HG03565 (cell line): ENCODE measurements around the gene RBM6.
"Not testable (repeated sequence)": the region's sequence is repeated elsewhere in the genome, so short reads cannot be mapped to it uniquely, and the experiment has no call there.

Experiments
- ATAC-seq: cut with Tn5 transposase; IDR thresholded peaks from one replicate; pipeline ENCODE4 v1.9.1; 2021; ENCODE audit warnings: mild to moderate bottlenecking, moderate library complexity; ENCODE audit not compliant: unreplicated experiment

RBM6 gene

GRCh38 chr3:49912881-49913281 is 27.1 kb upstream of the RBM6 start:
- ATAC-seq = no peak

DNA sequence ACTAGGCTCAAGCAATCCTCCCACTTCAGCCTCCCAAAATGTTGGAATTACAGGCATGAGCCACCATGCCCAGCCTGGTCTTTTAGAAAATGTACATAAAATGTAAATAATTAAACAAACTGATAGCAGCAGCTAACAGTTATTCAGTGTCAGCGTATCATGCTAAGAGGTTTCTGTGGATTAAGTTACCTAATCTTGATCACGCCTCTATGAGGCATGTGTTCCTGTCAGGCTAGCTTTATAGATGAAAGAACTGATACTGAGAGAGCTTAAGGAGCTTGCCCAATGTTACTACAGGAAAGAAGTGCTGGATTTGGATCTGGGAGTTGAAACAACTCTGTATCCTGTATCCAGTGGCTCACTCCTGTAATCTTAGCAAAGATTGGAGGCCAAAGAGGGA is 25.0 kb upstream of the RBM6 start:
- no peak for ATAC-seq

- ATAC-seq = no peak
Observed at GRCh38 chr3:49916686-49917085, 23.3 kb upstream of the RBM6 start.

DNA sequence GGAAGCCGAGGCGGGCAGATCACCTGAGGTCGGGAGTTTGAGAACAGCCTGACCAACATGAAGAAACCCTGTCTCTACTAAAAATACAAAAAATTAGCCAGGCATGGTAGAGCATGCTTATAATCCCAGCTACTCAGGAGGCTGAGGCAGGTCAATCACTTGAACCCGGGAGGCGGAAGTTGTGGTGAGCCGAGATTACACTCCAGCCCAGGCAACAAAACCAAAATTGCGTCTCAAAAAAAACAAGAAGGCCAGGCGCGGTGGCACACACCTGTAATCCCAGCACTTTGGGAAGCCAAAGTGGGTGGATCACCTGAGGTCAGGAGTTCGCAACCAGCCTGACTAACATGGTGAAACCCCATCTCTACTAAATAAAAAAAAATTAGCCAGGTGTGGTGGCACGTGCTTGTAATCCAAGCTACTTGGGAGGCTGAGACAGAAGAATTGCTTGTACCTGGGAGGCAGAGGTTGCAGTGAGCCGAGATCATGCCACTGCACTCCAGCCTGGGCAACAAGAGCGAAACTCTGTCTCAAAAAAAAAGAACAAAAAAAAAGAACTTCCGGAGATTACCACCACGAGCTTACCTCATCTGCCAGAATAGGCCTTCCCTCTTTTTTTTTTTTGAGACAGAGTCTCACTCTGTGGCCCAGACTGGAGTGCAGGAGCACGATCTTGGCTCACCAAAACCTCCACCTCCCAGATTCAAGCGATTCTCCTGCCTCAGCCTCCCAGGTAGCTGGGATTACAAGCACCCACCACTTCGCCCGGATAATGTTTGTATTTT is 22.0 kb upstream of the RBM6 start:
- not testable (repeated sequence) for ATAC-seq

DNA sequence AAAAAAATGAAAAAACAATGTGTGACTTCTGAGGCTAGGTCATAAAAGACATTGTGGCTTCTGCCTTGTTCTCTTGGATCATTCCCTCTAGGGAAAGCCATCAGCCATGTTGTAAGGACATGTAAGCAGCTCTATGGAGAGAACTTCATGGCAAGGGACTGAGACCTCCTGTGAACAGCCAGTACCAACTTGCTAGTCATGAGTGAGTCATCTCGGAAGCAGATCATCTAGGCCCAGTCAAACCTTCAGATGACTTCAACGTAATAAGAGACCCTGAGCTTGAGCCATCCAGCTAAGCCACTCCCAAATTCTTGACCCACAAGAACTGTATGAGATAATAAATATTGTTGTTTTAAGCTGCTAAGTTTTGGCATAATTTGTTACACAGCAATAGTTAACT is 15.3 kb upstream of the RBM6 start:
- ATAC-seq = no peak

DNA sequence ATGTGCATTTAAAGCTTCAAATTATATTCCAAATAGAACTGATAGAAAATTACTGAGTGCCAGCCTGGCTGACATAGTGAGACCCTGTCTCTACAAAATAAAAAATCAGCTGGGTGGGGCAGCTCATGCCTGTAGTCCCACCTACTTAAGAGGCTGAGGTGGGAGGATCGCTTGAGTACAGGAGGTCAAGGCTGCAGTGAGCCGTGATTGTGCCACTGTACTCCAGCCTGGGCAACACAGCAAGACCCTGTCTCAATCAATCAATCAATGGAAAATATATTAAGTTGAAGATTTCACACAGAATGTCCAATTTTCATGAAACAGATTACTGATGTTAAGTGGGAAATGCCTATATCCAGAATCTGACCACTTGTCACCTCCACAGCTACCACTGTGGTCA is 14.5 kb upstream of the RBM6 start:
- no peak for ATAC-seq

DNA sequence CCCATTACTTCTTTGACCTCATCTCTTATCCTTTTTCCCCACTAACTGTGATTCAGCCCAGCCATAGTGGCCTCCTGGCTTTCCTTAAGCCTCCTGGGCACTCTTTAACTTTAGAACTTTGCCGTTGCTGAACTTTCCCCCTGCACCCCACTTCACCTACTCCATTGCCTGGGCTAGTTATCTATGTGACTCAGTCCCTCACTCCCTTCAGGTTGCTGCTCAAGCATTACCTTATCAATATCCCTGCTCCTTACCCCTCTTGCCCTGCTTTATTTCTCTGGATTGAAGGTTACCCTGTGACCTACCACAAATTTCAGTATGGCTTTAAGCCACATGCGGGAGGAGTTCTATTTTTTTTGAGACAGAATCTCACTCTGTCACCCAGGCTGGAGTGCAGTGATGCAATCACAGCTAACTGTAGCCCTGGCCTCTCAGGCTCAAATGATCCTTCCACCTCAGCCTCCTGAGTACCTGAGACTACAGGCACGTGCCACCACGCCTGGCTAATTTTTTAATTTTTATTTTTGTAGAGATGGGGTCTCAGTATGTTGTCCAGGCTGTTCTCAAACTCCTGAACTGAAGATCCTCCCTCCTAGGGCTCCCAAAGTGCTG is 13.7 kb upstream of the RBM6 start:
- ATAC-seq = no peak

GRCh38 chr3:49927798-49928197 is 12.2 kb upstream of the RBM6 start:
- ATAC-seq = no peak

DNA sequence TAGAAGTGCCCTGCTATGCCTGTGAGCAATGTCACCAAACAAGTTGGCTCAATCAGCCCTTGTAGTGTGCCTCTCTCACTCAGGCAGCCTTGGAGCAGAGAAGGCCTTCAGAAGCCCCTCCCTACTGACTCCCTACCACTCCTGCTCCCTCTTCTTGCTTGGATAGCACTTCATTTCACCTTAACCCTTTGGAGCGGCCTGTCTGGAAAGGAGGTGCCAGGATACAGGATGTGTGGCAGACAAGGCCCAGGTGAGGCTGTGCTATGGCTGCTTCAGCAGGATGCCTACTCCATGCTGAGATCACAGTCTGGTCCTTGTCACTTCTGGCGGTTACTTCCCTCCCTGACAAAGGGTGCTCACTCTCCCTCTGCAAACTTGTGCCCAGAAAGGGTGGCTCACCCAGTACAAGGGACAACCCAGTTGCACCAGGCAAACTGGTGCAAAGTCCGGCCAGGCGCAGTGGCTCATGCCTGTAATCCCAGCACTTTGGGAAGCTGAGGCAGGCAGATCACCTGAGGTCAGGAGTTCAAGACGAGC is 11.4 kb upstream of the RBM6 start:
- ATAC-seq = no peak

DNA sequence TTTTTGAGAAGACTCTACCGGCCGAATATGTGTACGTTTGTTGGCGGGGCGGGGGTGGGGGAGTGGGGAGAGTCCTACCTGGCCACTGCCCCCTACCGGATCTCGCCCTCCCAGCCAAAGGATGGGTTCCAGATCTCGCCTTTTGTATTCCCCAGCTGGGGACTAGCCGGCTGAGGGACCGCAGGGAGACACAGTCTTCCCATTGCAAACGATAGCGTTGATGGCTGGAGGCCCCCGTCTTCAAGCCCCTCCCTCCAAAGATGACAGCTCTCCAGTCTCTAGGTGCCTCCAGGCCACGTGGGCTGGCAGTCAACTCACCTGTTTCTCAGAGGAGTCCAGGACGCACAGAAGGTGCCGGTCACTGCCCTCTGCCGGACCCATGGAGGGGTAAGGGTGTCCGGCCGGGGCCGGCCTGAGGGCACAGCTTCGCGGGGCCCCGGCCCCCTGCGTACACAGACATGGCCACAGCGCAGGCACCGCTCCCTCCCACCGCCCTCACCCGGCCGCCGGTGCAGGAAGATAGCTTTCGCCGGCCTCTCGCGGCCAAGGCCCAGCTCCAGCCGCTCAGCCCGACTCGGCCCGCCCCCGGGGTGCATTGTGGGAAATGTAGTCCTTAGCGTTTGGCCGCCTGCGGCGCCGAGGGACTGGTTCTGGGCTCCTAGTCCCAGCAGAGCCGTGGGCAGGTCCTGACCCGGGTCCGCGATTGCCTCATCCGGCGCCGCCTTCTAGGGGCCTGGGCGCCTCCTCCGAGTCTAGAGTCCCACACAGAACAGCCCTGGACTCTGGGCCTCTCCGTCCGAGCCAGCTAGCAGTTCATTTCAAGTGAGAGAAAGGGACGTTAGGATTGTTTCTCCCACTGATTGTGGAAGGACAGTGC is 10.4 kb upstream of the RBM6 start, which contains the start of gene MON1A:
TSS of gene MON1A (minus strand) at position 521 of the 877 bp plus-strand sequence. CDS start 16,465 bp downstream, outside the sequence.
- ATAC-seq = peak; percentile 66

DNA sequence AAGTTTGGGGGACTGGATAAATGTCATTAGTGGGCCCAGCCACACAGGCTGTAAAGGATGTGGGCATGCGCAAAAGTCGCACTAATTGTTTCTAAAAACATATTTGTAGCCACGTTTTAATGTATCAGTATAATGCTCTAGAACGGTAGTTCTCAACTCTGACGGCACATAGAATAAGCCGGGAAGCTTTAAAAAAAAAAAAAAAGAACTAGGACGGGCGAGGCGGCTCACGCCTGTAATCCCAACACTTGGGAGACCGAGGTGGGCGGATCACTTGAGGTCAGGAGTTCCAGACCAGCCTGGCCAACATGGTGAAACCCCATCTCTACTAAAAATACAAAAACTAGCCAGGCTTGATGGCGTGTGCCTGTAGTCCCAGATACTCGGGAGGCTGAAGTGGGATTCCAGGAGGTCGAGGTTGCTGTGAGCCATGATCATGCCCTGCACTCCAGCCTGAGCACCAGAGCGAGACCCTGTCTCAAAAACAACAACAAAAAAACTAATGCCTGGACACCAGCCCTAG is 9.7 kb upstream of the RBM6 start:
- ATAC-seq = no peak

GRCh38 chr3:49930922-49931321 is 9.0 kb upstream of the RBM6 start:
- ATAC-seq = no peak

- ATAC-seq = not testable (repeated sequence)
Observed at GRCh38 chr3:49932281-49932680, 7.7 kb upstream of the RBM6 start.

DNA sequence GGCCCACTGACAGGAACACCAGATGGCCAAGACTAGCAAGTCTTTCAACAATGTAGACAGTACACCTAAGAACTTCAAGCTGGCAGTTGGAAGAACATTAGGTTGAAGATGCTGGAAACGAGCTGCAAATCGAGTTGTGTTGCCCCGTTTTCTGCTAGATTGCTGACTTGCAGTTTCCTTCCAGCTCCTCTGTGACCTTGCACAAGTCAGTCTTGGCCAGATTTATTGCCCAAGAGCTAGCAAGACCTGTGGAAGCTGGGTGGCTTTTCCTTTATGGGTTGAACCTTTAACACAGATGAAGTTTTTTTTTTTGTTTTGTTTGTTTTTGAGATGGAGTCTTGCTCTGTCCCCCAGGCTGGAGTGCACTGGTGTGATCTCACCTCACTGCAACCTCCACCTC is 2.9 kb upstream of the RBM6 start:
- ATAC-seq = no peak

- ATAC-seq = no peak
Observed at GRCh38 chr3:49940667-49941249, 808 bp downstream of the RBM6 start.

DNA sequence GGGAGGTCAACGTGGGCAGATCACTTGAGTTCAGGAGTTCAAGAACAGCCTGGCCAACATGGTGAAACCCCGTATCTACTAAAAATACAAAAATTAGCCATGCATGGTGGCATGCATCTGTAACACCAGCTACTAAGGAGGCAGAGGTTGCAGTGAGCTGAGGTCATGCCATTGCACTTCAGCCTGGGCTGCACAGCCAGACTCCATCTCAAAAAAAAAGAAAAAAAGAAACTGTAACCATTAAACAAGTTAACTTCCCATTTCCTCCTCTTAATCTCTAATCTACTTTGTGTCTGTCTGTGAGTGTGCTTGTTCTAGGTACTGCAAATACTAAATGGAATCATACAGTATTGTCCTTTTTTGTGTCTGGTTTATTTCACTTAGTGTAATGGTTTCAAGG is 2.7 kb downstream of the RBM6 start:
- no peak for ATAC-seq

- no peak for ATAC-seq
Observed at GRCh38 chr3:49952924-49953323, 13.0 kb downstream of the RBM6 start.

DNA sequence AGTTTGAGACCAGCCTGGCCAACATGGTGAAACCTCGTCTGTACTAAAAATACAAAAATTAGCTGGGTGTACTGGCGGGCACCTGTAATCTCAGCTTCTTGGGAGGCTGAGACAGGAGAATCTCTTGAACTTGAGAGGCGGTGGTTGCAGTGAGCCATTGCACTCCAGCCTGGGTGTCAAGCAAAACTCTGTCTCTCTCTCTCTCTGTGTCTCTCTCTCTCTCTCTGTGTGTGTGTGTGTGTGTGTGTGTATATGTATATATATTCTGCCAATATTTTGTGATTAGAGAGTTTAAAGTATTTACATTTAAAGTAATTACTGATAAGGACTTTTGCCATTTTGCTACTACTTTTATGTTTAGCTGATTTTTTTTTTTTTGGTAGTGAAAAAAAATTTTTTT is 15.7 kb downstream of the RBM6 start:
- no peak for ATAC-seq

DNA sequence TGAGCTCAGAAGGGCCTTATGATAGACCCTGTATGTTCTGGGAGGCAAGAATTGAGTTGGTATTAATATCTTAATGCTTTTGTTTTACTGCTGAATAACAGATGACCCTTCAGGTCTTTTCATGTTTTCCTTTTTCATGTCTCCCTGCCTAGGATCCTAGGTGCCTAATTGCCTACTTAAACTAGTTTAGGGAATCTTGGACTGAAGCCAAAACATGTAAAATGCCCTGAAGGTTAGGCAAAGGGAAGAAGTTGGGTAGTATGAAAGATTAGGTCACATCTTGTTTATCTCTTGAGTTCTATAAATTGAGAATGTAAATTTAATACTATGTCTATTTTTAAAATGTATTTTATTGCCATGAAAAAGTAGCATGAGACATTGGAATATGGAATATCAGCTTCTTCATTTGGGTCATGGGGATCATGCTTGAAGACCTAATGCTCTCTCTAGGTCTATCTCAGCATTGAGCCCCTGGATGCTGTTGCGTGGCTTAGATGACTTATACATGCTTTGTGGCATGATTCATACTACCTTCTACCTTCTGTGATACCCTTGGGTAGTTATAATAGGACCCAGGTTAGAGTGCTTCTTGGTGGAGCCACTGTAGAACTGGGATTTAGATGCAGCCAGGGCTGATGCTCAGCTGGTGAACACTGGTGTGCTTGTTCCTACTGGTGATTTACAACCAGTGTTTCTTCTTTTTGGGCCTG is 26.4 kb downstream of the RBM6 start:
- ATAC-seq = no peak

DNA sequence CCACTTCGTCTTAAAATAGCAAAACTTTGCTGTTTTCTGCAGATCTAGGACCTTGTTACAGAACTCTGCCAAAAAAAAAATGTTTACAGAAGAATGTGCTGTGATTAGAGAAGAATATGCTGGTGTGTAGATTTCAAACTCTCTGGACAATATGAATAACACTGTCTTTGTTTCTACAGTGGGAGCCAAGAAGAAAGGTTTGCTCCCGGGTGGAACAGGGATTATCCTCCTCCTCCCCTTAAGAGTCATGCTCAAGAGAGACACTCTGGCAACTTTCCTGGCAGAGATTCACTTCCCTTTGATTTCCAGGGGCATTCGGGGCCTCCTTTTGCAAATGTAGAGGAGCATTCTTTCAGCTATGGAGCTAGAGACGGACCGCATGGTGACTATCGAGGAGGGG is 27.3 kb downstream of the RBM6 start:
- ATAC-seq = no peak
